ENCODE data around the gene CDC123.
"Not testable (repeated sequence)": the region's sequence is repeated elsewhere in the genome, so short reads cannot be mapped to it uniquely, and the experiment has no call there.

Gene CDC123

GRCh38 chr10:12191715-12192114 lies 4.3 kb upstream of the CDC123 start:
- no peak for DNase-seq

- DNase-seq: no peak
Measured at GRCh38 chr10:12193193-12193592, 2.8 kb upstream of the CDC123 start.

GRCh38 chr10:12194752-12195271 lies 1.2 kb upstream of the CDC123 start:
- no peak for DNase-seq

- no peak for DNase-seq
Measured at GRCh38 chr10:12195281-12195602, 746 bp upstream of the CDC123 start.

GRCh38 chr10:12196531-12197211 lies 683 bp downstream of the CDC123 start:
- DNase-seq: no peak

GRCh38 chr10:12198156-12198555 lies 2.2 kb downstream of the CDC123 start:
- DNase-seq: no peak

GRCh38 chr10:12200850-12201249 lies 4.9 kb downstream of the CDC123 start:
- no peak for DNase-seq

GRCh38 chr10:12201543-12201942 lies 5.6 kb downstream of the CDC123 start:
- DNase-seq: no peak

- DNase-seq: no peak
Measured at GRCh38 chr10:12202226-12202625, 6.2 kb downstream of the CDC123 start.

GRCh38 chr10:12205082-12205481 lies 9.1 kb downstream of the CDC123 start:
- DNase-seq: no peak

GRCh38 chr10:12207114-12207513 lies 11.1 kb downstream of the CDC123 start:
- no peak for DNase-seq

- DNase-seq: no peak
Measured at GRCh38 chr10:12208460-12208859, 12.5 kb downstream of the CDC123 start.

- no peak for DNase-seq
Measured at GRCh38 chr10:12212454-12212853, 16.5 kb downstream of the CDC123 start.

GRCh38 chr10:12213621-12214020 lies 17.6 kb downstream of the CDC123 start:
- DNase-seq: no peak

GRCh38 chr10:12214093-12214492 lies 18.1 kb downstream of the CDC123 start:
- DNase-seq: no peak

- no peak for DNase-seq
Measured at GRCh38 chr10:12214763-12215218, 18.8 kb downstream of the CDC123 start.

- no peak for DNase-seq
Measured at GRCh38 chr10:12218991-12219390, 23.0 kb downstream of the CDC123 start.

- no peak for DNase-seq
Measured at GRCh38 chr10:12221323-12222298, 25.6 kb downstream of the CDC123 start.

GRCh38 chr10:12225444-12225843 lies 29.5 kb downstream of the CDC123 start:
- DNase-seq: no peak

GRCh38 chr10:12226438-12226837 lies 30.4 kb downstream of the CDC123 start:
- not testable (repeated sequence) for DNase-seq

- no peak for DNase-seq
Measured at GRCh38 chr10:12228851-12229250, 32.9 kb downstream of the CDC123 start.

- DNase-seq: not testable (repeated sequence)
Measured at GRCh38 chr10:12234687-12235086, 38.7 kb downstream of the CDC123 start.

- no peak for DNase-seq
Measured at GRCh38 chr10:12235116-12235694, 39.2 kb downstream of the CDC123 start.

- no peak for DNase-seq
Measured at GRCh38 chr10:12235796-12236195, 39.8 kb downstream of the CDC123 start.
